K562 (cell line): Measurements from ENCODE around the gene ZDHHC18. TPM values are rescaled to one million over a fixed set of nuclear protein-coding genes. Genes with fewer than 3 reads are reported as not detected.

Source experiments
- CLOCK ChIP-seq: fragments of 250-450 bp; sonication (Bioruptor Pico); IDR thresholded peaks from 2 replicates; pipeline ENCODE4 v1.4.0; 2020; ENCODE audit warnings: mild to moderate bottlenecking, moderate library complexity, borderline replicate concordance
- CREM ChIP-seq: IDR thresholded peaks from 2 replicates; pipeline ENCODE4 v1.6.1; 2014; ENCODE audit warnings: antibody characterized with exemption, low read depth
- E2F5 ChIP-seq: sonication (generic); formaldehyde crosslinking; IDR thresholded peaks from 2 replicates; pipeline ENCODE4 v1.8.0; 2022; ENCODE audit warnings: mild to moderate bottlenecking, missing genetic modification reagents
- ETV5 ChIP-seq: sonication (generic); formaldehyde crosslinking; IDR thresholded peaks from 2 replicates; pipeline ENCODE4 v1.4.0; 2020; ENCODE audit warnings: low read depth, mild to moderate bottlenecking, missing genetic modification reagents
- FIP1L1 ChIP-seq: fragments of 200-400 bp; formaldehyde crosslinking; IDR thresholded peaks from 2 replicates; pipeline ENCODE4 v1.6.1; 2018; ENCODE audit warnings: mild to moderate bottlenecking, low read depth, low read length; ENCODE audit not compliant: poor library complexity, severe bottlenecking
- FOXJ3 ChIP-seq: sonication (generic); formaldehyde crosslinking; IDR thresholded peaks from 2 replicates; pipeline ENCODE4 v1.4.0; 2020; ENCODE audit warnings: mild to moderate bottlenecking, missing genetic modification reagents
- FOXP1 ChIP-seq: sonication (generic); formaldehyde crosslinking; IDR thresholded peaks from 2 replicates; pipeline ENCODE4 v1.8.0; 2022; ENCODE audit warnings: mild to moderate bottlenecking, missing genetic modification reagents
- KLF10 ChIP-seq: fragments of 250-450 bp; sonication (Bioruptor Pico); IDR thresholded peaks from 2 replicates; pipeline ENCODE4 v1.6.1; 2021; ENCODE audit warnings: matching md5 sums
- KLF13 ChIP-seq: fragments of 450-650 bp; IDR thresholded peaks from 2 replicates; pipeline ENCODE4 v1.6.1; 2016; ENCODE audit warnings: missing genetic modification characterization, low read depth, mild to moderate bottlenecking, missing compliant biosample characterization, moderate library complexity, borderline replicate concordance
- NFRKB ChIP-seq: fragments of 450-650 bp; IDR thresholded peaks from 2 replicates; pipeline ENCODE4 v1.6.1; 2016; ENCODE audit warnings: low read depth
- NUFIP1 ChIP-seq: fragments of 450-650 bp; IDR thresholded peaks from 2 replicates; pipeline ENCODE4 v1.6.1; 2018; ENCODE audit not compliant: partially characterized antibody
- PCBP2 ChIP-seq: fragments of 200-400 bp; formaldehyde crosslinking; IDR thresholded peaks from 2 replicates; pipeline ENCODE4 v1.6.1; 2018; ENCODE audit warnings: low read length, low read depth, mild to moderate bottlenecking, moderate library complexity; ENCODE audit not compliant: poor library complexity, severe bottlenecking
- PHTF2 ChIP-seq: fragments of 250-450 bp; sonication (Bioruptor Pico); IDR thresholded peaks from 2 replicates; pipeline ENCODE4 v1.5.0; 2021; ENCODE audit warnings: mild to moderate bottlenecking
- POLR2AphosphoS5 ChIP-seq: IDR thresholded peaks from 2 replicates; pipeline ENCODE4 v1.6.1; 2011; ENCODE audit warnings: mild to moderate bottlenecking, low read depth, low read length, moderate library complexity; ENCODE audit not compliant: control insufficient read depth, insufficient read depth
- SAFB ChIP-seq: fragments of 200-400 bp; formaldehyde crosslinking; IDR thresholded peaks from 2 replicates; pipeline ENCODE4 v1.6.1; 2017; ENCODE audit warnings: low read depth, low read length, borderline replicate concordance
- TFAM ChIP-seq: fragments of 250-450 bp; sonication (Bioruptor Pico); conservative IDR thresholded peaks from 2 replicates; pipeline ENCODE4 v1.5.0; 2021; ENCODE audit warnings: mild to moderate bottlenecking, moderate library complexity
- U2AF2 ChIP-seq: fragments of 200-400 bp; formaldehyde crosslinking; optimal IDR thresholded peaks from 2 replicates; pipeline ENCODE3; 2017; ENCODE audit warnings: low read depth, mild to moderate bottlenecking, low read length
- ZBTB2 ChIP-seq: fragments of 450-650 bp; IDR thresholded peaks from 2 replicates; pipeline ENCODE4 v1.6.1; 2016; ENCODE audit warnings: antibody characterized with exemption
- ZFP1 ChIP-seq: fragments of 450-650 bp; formaldehyde crosslinking; IDR thresholded peaks from 2 replicates; pipeline ENCODE4 v1.4.0; 2020; ENCODE audit warnings: mild to moderate bottlenecking, mixed read lengths
- ZNF165 ChIP-seq: fragments of 250-450 bp; sonication (Bioruptor Pico); IDR thresholded peaks from 2 replicates; pipeline ENCODE4 v1.4.0; 2020; ENCODE audit warnings: borderline replicate concordance
- ZNF655 ChIP-seq: fragments of 250-450 bp; sonication (Bioruptor Pico); IDR thresholded peaks from 2 replicates; pipeline ENCODE4 v1.5.0; 2021
- ZSCAN29 ChIP-seq: fragments of 450-650 bp; IDR thresholded peaks from 2 replicates; pipeline ENCODE4 v1.6.1; 2017
- polyA plus RNA-seq, 8 experiments: library from polyadenylated mRNA; depleted of rRNA in 4 of 8; stranded (reverse) in 5 of 8; unstranded in 3 of 8; fragments of >200 nt; fragmentation: Nextera tagmentation in 2 of 8; fragmentation: Illumina TruSeq in 1 of 8; extraction: Ambion mirVana in 2 of 8; extraction: Trizol in 1 of 8; gene quantifications; 2 replicates each; pipeline versions ENCODE4 v1.2.1 to v1.2.3, GENCODE V29; 2011 to 2014; ENCODE audit warnings: inconsistent platforms in 1 of 8, missing spikeins in 1 of 8
- total RNA-seq, 7 experiments: library from RNA; depleted of rRNA in 6 of 7; stranded (reverse); fragments of >200 nt in 6 of 7; fragmentation: Illumina TruSeq in 2 of 7; extraction: Trizol in 2 of 7; gene quantifications; 2 replicates each; pipeline versions ENCODE4 v1.2.1 to v1.2.3, GENCODE V29; 2011 to 2021; ENCODE audit warnings: low replicate concordance in 1 of 7

Gene ZDHHC18
- total and polyA plus RNA-seq, 9 of the 15 experiments (the other 6 are each of a cell fraction or from before 2014, with no cell fraction given): 0.42 to 35.6 (median 15.8) TPM

- peak; percentile 21; the same call in 1 of the 2 replicates for TF ChIP-seq SAFB
- TF ChIP-seq KLF13 (tag): no peak
- TF ChIP-seq NUFIP1: no peak
- TF ChIP-seq ZFP1 (CRISPR knock-in tag): no peak
- no peak for TF ChIP-seq FOXJ3
- TF ChIP-seq ETV5 (CRISPR knock-in tag): peak; percentile 73
- TF ChIP-seq U2AF2: no peak
- no peak for TF ChIP-seq PCBP2
- peak; percentile 79 for TF ChIP-seq FIP1L1
- TF ChIP-seq PHTF2 (CRISPR knock-in tag): no peak
- TF ChIP-seq ZSCAN29: no peak
- TF ChIP-seq CREM: peak; percentile 85
- no peak for TF ChIP-seq ZNF655 (CRISPR knock-in tag)
- no peak for TF ChIP-seq KLF10 (CRISPR knock-in tag)
- TF ChIP-seq TFAM (CRISPR knock-in tag): no peak
- TF ChIP-seq POLR2AphosphoS5: peak; percentile 79
- no peak for TF ChIP-seq CLOCK (CRISPR knock-in tag)
- TF ChIP-seq ZNF165 (CRISPR knock-in tag): no peak
- TF ChIP-seq ZBTB2: no peak
- peak; percentile 95 for TF ChIP-seq FOXP1 (CRISPR knock-in tag)
- TF ChIP-seq NFRKB: no peak; the same call in 1 of the 2 replicates
- no peak for TF ChIP-seq E2F5
Measured at GRCh38 chr1:26864610-26865480, 38.4 kb downstream of the ZDHHC18 start (continued).
